Stimulated activated CD4-positive, alpha-beta T cell treated with anti-CD3 and anti-CD28 coated beads, Interleukin-1b, Interleukin-23, amount 100 ng/mL, for 24 hours (primary cell): Measurements from ENCODE around the gene MAP2K5.
"Not testable (repeated sequence)": the region's sequence is repeated elsewhere in the genome, so short reads cannot be mapped to it uniquely, and the experiment has no call there.

Experiments
- DNase-seq, 4 experiments: peaks; one replicate each; pipeline ENCODE4 v3.0.0-alpha.2; 2020; ENCODE audit warnings: low read depth in 4 of 4, low spot score in 1 of 4

Gene MAP2K5

GRCh38 chr15:67660874-67661606 is 118.5 kb downstream of the MAP2K5 start:
- no peak for DNase-seq

GRCh38 chr15:67670647-67671305 is 128.3 kb downstream of the MAP2K5 start:
- no peak for DNase-seq

GRCh38 chr15:67672834-67673233 is 130.3 kb downstream of the MAP2K5 start:
- DNase-seq = not testable (repeated sequence)

GRCh38 chr15:67674983-67675382 is 132.5 kb downstream of the MAP2K5 start:
- DNase-seq = no peak

GRCh38 chr15:67678089-67678488 is 135.6 kb downstream of the MAP2K5 start:
- DNase-seq = no peak

GRCh38 chr15:67678993-67679392 is 136.5 kb downstream of the MAP2K5 start:
- DNase-seq = no peak

- no peak for DNase-seq
Measured at GRCh38 chr15:67680641-67681040, 138.1 kb downstream of the MAP2K5 start.

- DNase-seq = no peak
Measured at GRCh38 chr15:67685008-67685599, 142.6 kb downstream of the MAP2K5 start.

GRCh38 chr15:67685716-67686115 is 143.2 kb downstream of the MAP2K5 start:
- DNase-seq = no peak

GRCh38 chr15:67690936-67691335 is 148.4 kb downstream of the MAP2K5 start:
- no peak for DNase-seq

- no peak for DNase-seq
Measured at GRCh38 chr15:67691450-67691849, 148.9 kb downstream of the MAP2K5 start.

- DNase-seq = no peak
Measured at GRCh38 chr15:67692573-67692972, 150.1 kb downstream of the MAP2K5 start.

GRCh38 chr15:67696087-67696486 is 153.6 kb downstream of the MAP2K5 start:
- DNase-seq = no peak

GRCh38 chr15:67700023-67700422 is 157.5 kb downstream of the MAP2K5 start:
- DNase-seq = no peak

- no peak for DNase-seq
Measured at GRCh38 chr15:67701669-67702068, 159.2 kb downstream of the MAP2K5 start.

- no peak for DNase-seq
Measured at GRCh38 chr15:67707520-67708283, 165.2 kb downstream of the MAP2K5 start.

GRCh38 chr15:67708500-67708899 is 166.0 kb downstream of the MAP2K5 start:
- DNase-seq = no peak

GRCh38 chr15:67715170-67715569 is 172.7 kb downstream of the MAP2K5 start:
- no peak for DNase-seq

- DNase-seq = no peak
Measured at GRCh38 chr15:67716171-67716570, 173.7 kb downstream of the MAP2K5 start.

- DNase-seq = no peak
Measured at GRCh38 chr15:67717776-67718175, 175.3 kb downstream of the MAP2K5 start.

- DNase-seq = no peak
Measured at GRCh38 chr15:67719330-67719959, 176.9 kb downstream of the MAP2K5 start.
